HuH-7 (cell line): ENCODE data around the gene ZRANB1.

Experiments used
- DNase-seq: peaks from one replicate; pipeline ENCODE4 v3.0.0; 2011; ENCODE audit warnings: low spot score

The ZRANB1 gene

DNA sequence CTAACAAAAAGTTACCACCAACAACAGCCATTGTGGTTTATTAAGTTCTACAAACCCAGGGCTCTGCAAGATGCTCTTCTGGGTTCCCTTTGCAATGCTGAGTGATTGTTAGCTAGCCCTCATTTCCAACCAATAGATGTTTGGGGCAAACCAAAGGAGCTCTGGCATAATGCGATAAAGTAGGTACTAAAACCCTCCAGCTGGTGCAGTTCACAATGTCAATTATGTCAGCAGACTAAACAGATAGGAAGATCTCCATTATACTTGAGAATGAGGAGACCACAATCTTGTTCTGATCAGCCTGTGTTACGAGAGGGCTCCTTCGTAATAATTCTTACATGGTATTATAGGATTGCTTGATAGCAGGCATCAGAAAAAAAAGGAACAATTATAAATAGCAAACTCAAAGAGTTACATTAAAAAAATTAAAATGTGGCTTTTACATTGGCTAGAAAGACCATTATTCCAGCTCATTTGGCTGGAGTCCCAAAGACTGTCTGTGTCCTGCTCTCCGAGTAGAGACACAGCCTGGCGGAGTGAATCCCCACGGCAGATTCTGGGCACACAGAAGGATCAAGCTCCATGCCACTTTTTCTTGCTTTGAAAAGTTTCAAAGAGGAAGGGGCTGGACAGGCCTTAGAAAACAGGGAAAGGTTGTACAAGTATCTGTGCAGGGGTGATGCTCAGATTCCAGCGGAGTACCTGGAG is 93.8 kb downstream of the ZRANB1 start:
- DNase-seq = no peak

DNA sequence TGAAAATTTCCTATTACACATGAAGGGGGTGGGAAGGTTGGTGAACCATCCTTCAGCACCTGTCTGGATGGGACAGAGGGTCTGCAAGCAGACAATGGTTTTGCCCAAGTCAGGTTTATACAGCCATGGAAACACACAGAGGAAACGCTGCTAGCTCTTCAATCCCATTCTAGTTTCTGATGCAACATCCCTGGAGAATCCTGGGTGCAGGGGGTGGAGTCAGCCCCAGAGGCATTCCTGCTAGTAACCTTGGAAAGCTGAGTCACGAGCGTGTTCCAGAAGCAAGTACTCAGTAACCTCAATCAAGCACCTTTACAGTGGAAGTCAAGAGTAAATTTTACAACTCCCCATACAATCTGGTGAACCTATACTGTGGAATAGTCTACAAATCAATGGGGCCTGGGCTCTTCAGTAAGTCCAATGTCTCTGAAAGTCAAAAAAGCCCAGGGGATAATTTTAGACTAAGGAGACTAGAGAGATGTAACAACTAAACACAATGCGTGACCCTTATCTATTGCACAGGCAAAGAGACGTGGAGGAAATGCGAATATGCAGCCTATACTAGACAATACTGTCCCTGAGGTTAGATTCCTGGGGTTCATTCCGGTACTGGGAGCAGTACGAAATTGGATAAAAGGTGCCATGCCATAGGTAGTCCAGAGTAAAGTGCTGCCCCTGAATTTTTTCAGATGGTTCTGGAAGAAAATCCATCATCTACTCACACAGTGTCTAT is 95.4 kb downstream of the ZRANB1 start:
- DNase-seq = no peak
